GM23338 (cell line): ENCODE results near the gene R3HDM2. TPM values are rescaled to one million over a fixed set of nuclear protein-coding genes. Genes with fewer than 3 reads are reported as not detected.

ENCODE experiments used
- ATAC-seq: fragments of 200-7000 bp; cut with Tn5 transposase; 3 replicates; pipeline ENCODE4 v1.9.1; 2020
- DNase-seq: peaks from one replicate; pipeline ENCODE4 v3.0.0-alpha.2; 2015; ENCODE audit warnings: low spot score
- H2AFZ ChIP-seq: fragments of 200-600 bp; sonication (generic); 2 replicates; pipeline ENCODE4 v1.8.0; 2016; ENCODE audit warnings: antibody characterized with exemption, mild to moderate bottlenecking, moderate library complexity
- H3F3A ChIP-seq: fragments of 200-600 bp; sonication (generic); replicated peaks from 2 replicates; pipeline ENCODE4 v1.8.0; 2017; ENCODE audit warnings: antibody characterized with exemption, mixed run types, low read depth
- H3K27ac ChIP-seq: fragments of 200-600 bp; sonication (generic); 2 replicates; pipeline ENCODE4 v1.6.1; 2016; ENCODE audit warnings: low read depth
- H3K27me3 ChIP-seq: fragments of 200-600 bp; sonication (generic); 2 replicates; pipeline ENCODE4 v1.8.0; 2016; ENCODE audit warnings: mild to moderate bottlenecking, mixed run types, moderate library complexity; ENCODE audit not compliant: insufficient read depth
- H3K36me3 ChIP-seq: fragments of 200-600 bp; sonication (generic); 2 replicates; pipeline ENCODE4 v1.8.0; 2016; ENCODE audit warnings: mild to moderate bottlenecking; ENCODE audit not compliant: insufficient read depth
- H3K4me1 ChIP-seq: fragments of 200-600 bp; sonication (generic); 2 replicates; pipeline ENCODE4 v1.8.0; 2016; ENCODE audit warnings: mild to moderate bottlenecking, moderate library complexity; ENCODE audit not compliant: insufficient read depth
- H3K4me2 ChIP-seq: fragments of 200-600 bp; sonication (generic); 2 replicates; pipeline ENCODE4 v1.7.1; 2017; ENCODE audit warnings: mixed run types
- H3K4me3 ChIP-seq: fragments of 200-600 bp; sonication (generic); 2 replicates; pipeline ENCODE4 v1.6.1; 2016; ENCODE audit warnings: mixed run types
- H3K79me2 ChIP-seq: fragments of 200-600 bp; sonication (generic); replicated peaks from 2 replicates; pipeline ENCODE4 v1.8.0; 2017; ENCODE audit warnings: mild to moderate bottlenecking; ENCODE audit not compliant: insufficient read depth
- H3K9me2 ChIP-seq: fragments of 200-600 bp; sonication (generic); 2 replicates; pipeline ENCODE4 v1.8.0; 2017; ENCODE audit not compliant: insufficient read depth
- H4K20me1 ChIP-seq: fragments of 200-600 bp; sonication (generic); replicated peaks from 2 replicates; pipeline ENCODE4 v1.8.0; 2017; ENCODE audit warnings: mild to moderate bottlenecking; ENCODE audit not compliant: insufficient read depth
- H3K27ac Mint-ChIP-seq: 2 replicates; pipeline ENCODE4 v1.8.0; 2020; ENCODE audit warnings: inconsistent platforms, mild to moderate bottlenecking, moderate library complexity, mixed read lengths
- H3K27me3 Mint-ChIP-seq: 3 replicates; pipeline ENCODE4 v1.8.0; 2022; ENCODE audit warnings: low read depth, mild to moderate bottlenecking, moderate library complexity, mixed read lengths, inconsistent platforms; ENCODE audit not compliant: insufficient read depth, poor library complexity
- H3K36me3 Mint-ChIP-seq: 3 replicates; pipeline ENCODE4 v1.8.0; 2021; ENCODE audit warnings: low read depth, mild to moderate bottlenecking, inconsistent platforms, moderate library complexity, mixed read lengths
- H3K4me1 Mint-ChIP-seq: 3 replicates; pipeline ENCODE4 v1.8.0; 2020; ENCODE audit warnings: mild to moderate bottlenecking, inconsistent platforms, mixed read lengths
- H3K4me3 Mint-ChIP-seq: 3 replicates; pipeline ENCODE4 v1.8.0; 2021; ENCODE audit warnings: moderate library complexity, mild to moderate bottlenecking, inconsistent platforms, mixed read lengths
- H3K9me3 Mint-ChIP-seq: 3 replicates; pipeline ENCODE4 v1.8.0; 2020; ENCODE audit warnings: moderate library complexity, mild to moderate bottlenecking, inconsistent platforms, mixed read lengths
- CREB1 ChIP-seq: fragments of 250-450 bp; sonication (Bioruptor Pico); IDR thresholded peaks from 2 replicates; pipeline ENCODE4 v1.5.0; 2020; ENCODE audit warnings: low read depth, mild to moderate bottlenecking, moderate library complexity
- EZH2phosphoT487 ChIP-seq: fragments of 200-600 bp; sonication (generic); IDR thresholded peaks from one replicate; pipeline ENCODE4 v1.8.1; 2018; ENCODE audit warnings: antibody characterized with exemption; ENCODE audit not compliant: unreplicated experiment
- NANOG ChIP-seq: IDR thresholded peaks from 2 replicates; pipeline ENCODE4 v1.6.1; 2016; ENCODE audit warnings: antibody characterized with exemption, borderline replicate concordance
- POLR2AphosphoS5 ChIP-seq: IDR thresholded peaks from 2 replicates; pipeline ENCODE4 v1.6.1; 2016; ENCODE audit warnings: antibody characterized with exemption, low read depth
- STAT1 ChIP-seq: IDR thresholded peaks from one replicate; pipeline ENCODE4 v1.6.1; 2016; ENCODE audit warnings: antibody characterized with exemption; ENCODE audit not compliant: unreplicated experiment
- ZNF114 ChIP-seq: fragments of 250-450 bp; sonication (Bioruptor Pico); IDR thresholded peaks from 2 replicates; pipeline ENCODE4 v1.5.0; 2020; ENCODE audit warnings: mild to moderate bottlenecking, moderate library complexity
- polyA plus RNA-seq: library from polyadenylated mRNA; unstranded; fragments of >200 nt; fragmentation: Nextera tagmentation; extraction: Ambion mirVana; gene quantifications from 2 replicates; pipeline ENCODE4 v1.2.1, GENCODE V29; 2016
- total RNA-seq: library from RNA; depleted of rRNA; stranded (reverse); fragments of >200 nt; shearing (Covaris generic); gene quantifications from 2 replicates; pipeline ENCODE4 v1.2.3, GENCODE V29; 2014
- TF ChIP-seq, protein P1 (sequence below): fragments of 250-450 bp; sonication (Bioruptor Pico); IDR thresholded peaks from 2 replicates; pipeline ENCODE4 v1.5.0; 2020; ENCODE audit warnings: mild to moderate bottlenecking, moderate library complexity

The R3HDM2 gene
- total and polyA plus RNA-seq, 2 experiments from 2014 or later: 9.6 to 19.6 TPM

DNA sequence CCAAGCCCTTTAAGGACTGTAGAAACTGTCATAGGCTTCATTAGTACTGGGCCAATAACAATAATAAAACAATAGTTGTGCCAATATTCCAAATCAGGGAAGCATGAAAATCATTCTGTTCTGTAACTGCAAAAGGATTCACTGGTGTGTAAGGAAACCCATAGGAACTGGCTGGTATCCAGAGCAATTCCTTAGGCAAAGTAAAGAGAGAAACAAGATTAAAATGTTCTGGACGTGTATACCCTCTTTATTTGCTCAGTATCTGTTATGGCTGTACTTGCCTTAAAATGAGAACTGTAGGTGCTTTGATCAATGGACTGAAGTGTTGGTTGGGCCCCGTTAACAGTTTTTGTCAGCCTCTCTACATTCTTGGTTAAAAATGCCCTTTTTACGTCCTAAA is 107.4 kb downstream of the R3HDM2 start:
- TF ChIP-seq ZNF114: no peak
- TF ChIP-seq, protein P1, sequence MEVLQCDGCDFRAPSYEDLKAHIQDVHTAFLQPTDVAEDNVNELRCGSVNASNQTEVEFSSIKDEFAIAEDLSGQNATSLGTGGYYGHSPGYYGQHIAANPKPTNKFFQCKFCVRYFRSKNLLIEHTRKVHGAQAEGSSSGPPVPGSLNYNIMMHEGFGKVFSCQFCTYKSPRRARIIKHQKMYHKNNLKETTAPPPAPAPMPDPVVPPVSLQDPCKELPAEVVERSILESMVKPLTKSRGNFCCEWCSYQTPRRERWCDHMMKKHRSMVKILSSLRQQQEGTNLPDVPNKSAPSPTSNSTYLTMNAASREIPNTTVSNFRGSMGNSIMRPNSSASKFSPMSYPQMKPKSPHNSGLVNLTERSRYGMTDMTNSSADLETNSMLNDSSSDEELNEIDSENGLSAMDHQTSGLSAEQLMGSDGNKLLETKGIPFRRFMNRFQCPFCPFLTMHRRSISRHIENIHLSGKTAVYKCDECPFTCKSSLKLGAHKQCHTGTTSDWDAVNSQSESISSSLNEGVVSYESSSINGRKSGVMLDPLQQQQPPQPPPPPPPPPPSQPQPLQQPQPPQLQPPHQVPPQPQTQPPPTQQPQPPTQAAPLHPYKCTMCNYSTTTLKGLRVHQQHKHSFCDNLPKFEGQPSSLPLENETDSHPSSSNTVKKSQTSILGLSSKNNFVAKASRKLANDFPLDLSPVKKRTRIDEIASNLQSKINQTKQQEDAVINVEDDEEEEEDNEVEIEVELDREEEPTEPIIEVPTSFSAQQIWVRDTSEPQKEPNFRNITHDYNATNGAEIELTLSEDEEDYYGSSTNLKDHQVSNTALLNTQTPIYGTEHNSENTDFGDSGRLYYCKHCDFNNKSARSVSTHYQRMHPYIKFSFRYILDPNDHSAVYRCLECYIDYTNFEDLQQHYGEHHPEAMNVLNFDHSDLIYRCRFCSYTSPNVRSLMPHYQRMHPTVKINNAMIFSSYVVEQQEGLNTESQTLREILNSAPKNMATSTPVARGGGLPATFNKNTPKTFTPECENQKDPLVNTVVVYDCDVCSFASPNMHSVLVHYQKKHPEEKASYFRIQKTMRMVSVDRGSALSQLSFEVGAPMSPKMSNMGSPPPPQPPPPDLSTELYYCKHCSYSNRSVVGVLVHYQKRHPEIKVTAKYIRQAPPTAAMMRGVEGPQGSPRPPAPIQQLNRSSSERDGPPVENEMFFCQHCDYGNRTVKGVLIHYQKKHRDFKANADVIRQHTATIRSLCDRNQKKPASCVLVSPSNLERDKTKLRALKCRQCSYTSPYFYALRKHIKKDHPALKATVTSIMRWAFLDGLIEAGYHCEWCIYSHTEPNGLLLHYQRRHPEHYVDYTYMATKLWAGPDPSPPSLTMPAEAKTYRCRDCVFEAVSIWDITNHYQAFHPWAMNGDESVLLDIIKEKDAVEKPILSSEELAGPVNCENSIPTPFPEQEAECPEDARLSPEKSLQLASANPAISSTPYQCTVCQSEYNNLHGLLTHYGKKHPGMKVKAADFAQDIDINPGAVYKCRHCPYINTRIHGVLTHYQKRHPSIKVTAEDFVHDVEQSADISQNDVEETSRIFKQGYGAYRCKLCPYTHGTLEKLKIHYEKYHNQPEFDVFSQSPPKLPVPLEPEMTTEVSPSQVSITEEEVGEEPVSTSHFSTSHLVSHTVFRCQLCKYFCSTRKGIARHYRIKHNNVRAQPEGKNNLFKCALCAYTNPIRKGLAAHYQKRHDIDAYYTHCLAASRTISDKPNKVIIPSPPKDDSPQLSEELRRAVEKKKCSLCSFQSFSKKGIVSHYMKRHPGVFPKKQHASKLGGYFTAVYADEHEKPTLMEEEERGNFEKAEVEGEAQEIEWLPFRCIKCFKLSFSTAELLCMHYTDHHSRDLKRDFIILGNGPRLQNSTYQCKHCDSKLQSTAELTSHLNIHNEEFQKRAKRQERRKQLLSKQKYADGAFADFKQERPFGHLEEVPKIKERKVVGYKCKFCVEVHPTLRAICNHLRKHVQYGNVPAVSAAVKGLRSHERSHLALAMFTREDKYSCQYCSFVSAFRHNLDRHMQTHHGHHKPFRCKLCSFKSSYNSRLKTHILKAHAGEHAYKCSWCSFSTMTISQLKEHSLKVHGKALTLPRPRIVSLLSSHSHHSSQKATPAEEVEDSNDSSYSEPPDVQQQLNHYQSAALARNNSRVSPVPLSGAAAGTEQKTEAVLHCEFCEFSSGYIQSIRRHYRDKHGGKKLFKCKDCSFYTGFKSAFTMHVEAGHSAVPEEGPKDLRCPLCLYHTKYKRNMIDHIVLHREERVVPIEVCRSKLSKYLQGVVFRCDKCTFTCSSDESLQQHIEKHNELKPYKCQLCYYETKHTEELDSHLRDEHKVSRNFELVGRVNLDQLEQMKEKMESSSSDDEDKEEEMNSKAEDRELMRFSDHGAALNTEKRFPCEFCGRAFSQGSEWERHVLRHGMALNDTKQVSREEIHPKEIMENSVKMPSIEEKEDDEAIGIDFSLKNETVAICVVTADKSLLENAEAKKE: no peak
- no peak for TF ChIP-seq EZH2phosphoT487
- no peak for TF ChIP-seq NANOG
- TF ChIP-seq STAT1: no peak
- no peak for TF ChIP-seq CREB1
- no peaks in the 10 kb centered on the region for H3K36me3 ChIP-seq
- peaks cover 9% of the 10 kb centered on the region for H3K27me3 Mint-ChIP-seq
- DNase-seq (no peak), ATAC-seq (no peak)
- no peaks in the 10 kb centered on the region for H3K4me1 Mint-ChIP-seq
- H4K20me1 ChIP-seq: no peaks in the 10 kb centered on the region
- no peak overlapping the region for H3K27ac ChIP-seq
- no peak overlapping the region for H3K4me3 Mint-ChIP-seq
- no peaks in the 10 kb centered on the region for H3K9me3 Mint-ChIP-seq
- H3K9me2 ChIP-seq: no peaks in the 10 kb centered on the region
- H3K4me1 ChIP-seq: no peaks in the 10 kb centered on the region
- H3K79me2 ChIP-seq: no peaks in the 10 kb centered on the region
- H3K27ac Mint-ChIP-seq: no peak overlapping the region
- H3K4me2 ChIP-seq: no peak overlapping the region
- H3K36me3 Mint-ChIP-seq: no peaks in the 10 kb centered on the region
- no peak overlapping the region for H2AFZ ChIP-seq
- H3F3A ChIP-seq: no peaks in the 10 kb centered on the region
- no peak overlapping the region for H3K4me3 ChIP-seq
- no peaks in the 10 kb centered on the region for H3K27me3 ChIP-seq

- no peak for DNase-seq
- H3K27ac Mint-ChIP-seq: no peak overlapping the region
- no peak for ATAC-seq
- Histone ChIP-seq H3K79me2 (no peaks in the 10 kb centered on the region), H3K27me3 (no peaks in the 10 kb centered on the region), H3K36me3 (no peaks in the 10 kb centered on the region), H3F3A (no peaks in the 10 kb centered on the region), H2AFZ (no peak overlapping the region), H3K4me1 (no peaks in the 10 kb centered on the region), H3K27ac (no peak overlapping the region), H4K20me1 (no peaks in the 10 kb centered on the region), H3K4me3 (no peak overlapping the region), H3K9me2 (no peaks in the 10 kb centered on the region), H3K4me2 (no peak overlapping the region)
- no peak overlapping the region for H3K4me3 Mint-ChIP-seq
- H3K4me1 Mint-ChIP-seq: no peaks in the 10 kb centered on the region
- H3K36me3 Mint-ChIP-seq: no peaks in the 10 kb centered on the region
- no peaks in the 10 kb centered on the region for H3K9me3 Mint-ChIP-seq
- H3K27me3 Mint-ChIP-seq: peaks cover 9% of the 10 kb centered on the region
- TF ChIP-seq, protein P1: no peak
- TF ChIP-seq NANOG (no peak), POLR2AphosphoS5 (no peak)
These were observed 110.2 kb downstream of the R3HDM2 start for GRCh38 chr12:57320639-57321038.
